IPS-18a (cell line): ENCODE measurements around the gene LIN7B.
"Not testable (repeated sequence)": the region's sequence is repeated elsewhere in the genome, so short reads cannot be mapped to it uniquely, and the experiment has no call there.

Source experiments
- H3K27ac ChIP-seq: one replicate; pipeline ENCODE4 v1.5.1; 2013; ENCODE audit warnings: low read length
- H3K27me3 ChIP-seq: one replicate; pipeline ENCODE4 v1.6.1; 2013; ENCODE audit warnings: mild to moderate bottlenecking, low read length; ENCODE audit not compliant: control insufficient read depth, insufficient read depth
- H3K36me3 ChIP-seq: one replicate; pipeline ENCODE4 v1.6.1; 2013; ENCODE audit warnings: low read depth, low read length; ENCODE audit not compliant: control insufficient read depth
- H3K4me1 ChIP-seq: one replicate; pipeline ENCODE4 v1.6.1; 2013; ENCODE audit warnings: low read depth, low read length; ENCODE audit not compliant: control insufficient read depth
- H3K4me3 ChIP-seq: one replicate; pipeline ENCODE4 v1.5.1; 2013; ENCODE audit warnings: low read length
- H3K9ac ChIP-seq: one replicate; pipeline ENCODE4 v1.6.1; 2013; ENCODE audit warnings: mild to moderate bottlenecking, low read length, moderate library complexity
- H3K9me3 ChIP-seq: one replicate; pipeline ENCODE4 v1.6.1; 2013; ENCODE audit warnings: low read depth, low read length; ENCODE audit not compliant: control insufficient read depth

LIN7B gene

GRCh38 chr19:49113762-49114629, at the start of gene LIN7B:
Gene LIN7B, plus strand, starts transcription at chr19:49114370. Its CDS starts 35 bp downstream, at chr19:49114405.
- H3K27me3 ChIP-seq: peaks cover 7% of the 10 kb centered on the region
- no peak within 1 kb of the TSS for H3K27ac ChIP-seq
- H3K4me1 ChIP-seq: peaks cover 3% of the 10 kb centered on the region
- H3K9ac ChIP-seq: no peak within 1 kb of the TSS
- peaks cover 9% of the 10 kb centered on the region for H3K36me3 ChIP-seq
- H3K9me3 ChIP-seq: no peaks in the 10 kb centered on the region
- H3K4me3 ChIP-seq: peak within 1 kb of the TSS; percentile 60

- peaks cover 47% of the 10 kb centered on the region for H3K27me3 ChIP-seq
- no peaks in the 10 kb centered on the region for H3K36me3 ChIP-seq
- no peaks in the 10 kb centered on the region for H3K9me3 ChIP-seq
- no peak within 1 kb of the TSS for H3K9ac ChIP-seq
- H3K4me1 ChIP-seq: peaks cover 13% of the 10 kb centered on the region
- H3K27ac ChIP-seq: no peak within 1 kb of the TSS
- peak within 1 kb of the TSS; percentile 52 for H3K4me3 ChIP-seq
These were observed 49.2 kb upstream of the LIN7B start, which contains the start of gene NTF4 for GRCh38 chr19:49064768-49065611. Gene NTF4, minus strand, starts transcription at chr19:49064818. Its CDS starts 2,821 bp downstream, at chr19:49061997.

- H3K27ac ChIP-seq: no peak overlapping the region
- no peak overlapping the region for H3K9ac ChIP-seq
- H3K4me3 ChIP-seq: no peak overlapping the region
- peaks cover 13% of the 10 kb centered on the region for H3K4me1 ChIP-seq
- H3K27me3 ChIP-seq: peaks cover 53% of the 10 kb centered on the region
- no peaks in the 10 kb centered on the region for H3K36me3 ChIP-seq
- H3K9me3 ChIP-seq: no peaks in the 10 kb centered on the region
These were observed 48.2 kb upstream of the LIN7B start for GRCh38 chr19:49065905-49066512.

- no peaks in the 10 kb centered on the region for H3K36me3 ChIP-seq
- no peak overlapping the region for H3K4me3 ChIP-seq
- H3K27me3 ChIP-seq: peaks cover 66% of the 10 kb centered on the region
- H3K4me1 ChIP-seq: peaks cover 13% of the 10 kb centered on the region
- H3K27ac ChIP-seq: no peak overlapping the region
- H3K9ac ChIP-seq: no peak overlapping the region
- no peaks in the 10 kb centered on the region for H3K9me3 ChIP-seq
These were observed 46.6 kb upstream of the LIN7B start for GRCh38 chr19:49067554-49067953.

- Histone ChIP-seq H3K4me3 (no peak overlapping the region), H3K36me3 (no peaks in the 10 kb centered on the region), H3K27me3 (peaks cover 80% of the 10 kb centered on the region), H3K9ac (no peak overlapping the region), H3K4me1 (peaks cover 13% of the 10 kb centered on the region), H3K27ac (no peak overlapping the region), H3K9me3 (no peaks in the 10 kb centered on the region)
These were observed 45.1 kb upstream of the LIN7B start for GRCh38 chr19:49069026-49069425.

GRCh38 chr19:49070416-49070815, 43.8 kb upstream of the LIN7B start:
- Histone ChIP-seq H3K36me3 (no peaks in the 10 kb centered on the region), H3K4me3 (no peak overlapping the region), H3K27ac (no peak overlapping the region), H3K4me1 (peaks cover 8% of the 10 kb centered on the region), H3K9ac (no peak overlapping the region), H3K27me3 (peaks cover 81% of the 10 kb centered on the region), H3K9me3 (no peaks in the 10 kb centered on the region)

GRCh38 chr19:49071860-49072547, 42.2 kb upstream of the LIN7B start:
- Histone ChIP-seq H3K27me3 (peaks cover 66% of the 10 kb centered on the region), H3K9me3 (no peaks in the 10 kb centered on the region), H3K9ac (no peak overlapping the region), H3K4me3 (no peak overlapping the region), H3K27ac (no peak overlapping the region), H3K36me3 (no peaks in the 10 kb centered on the region), H3K4me1 (no peaks in the 10 kb centered on the region)

- H3K9ac ChIP-seq: no peak overlapping the region
These were observed 40.4 kb upstream of the LIN7B start for GRCh38 chr19:49073514-49074378.

GRCh38 chr19:49074869-49075268, 39.3 kb upstream of the LIN7B start:
- not testable (repeated sequence) for H3K4me3 ChIP-seq, H3K36me3 ChIP-seq, H3K9ac ChIP-seq, H3K4me1 ChIP-seq, H3K27ac ChIP-seq, H3K9me3 ChIP-seq
- H3K27me3 ChIP-seq: peaks cover 43% of the 10 kb centered on the region

More at GRCh38 chr19:49073514-49074378, 40.4 kb upstream of the LIN7B start:
- Histone ChIP-seq H3K4me3 (no peak overlapping the region), H3K9me3 (no peaks in the 10 kb centered on the region), H3K36me3 (no peaks in the 10 kb centered on the region), H3K27me3 (peaks cover 54% of the 10 kb centered on the region), H3K4me1 (no peaks in the 10 kb centered on the region), H3K27ac (no peak overlapping the region)

- Histone ChIP-seq H3K36me3 (no peaks in the 10 kb centered on the region), H3K4me1 (no peaks in the 10 kb centered on the region), H3K27ac (no peak overlapping the region), H3K27me3 (peaks cover 8% of the 10 kb centered on the region), H3K4me3 (no peak overlapping the region), H3K9me3 (no peaks in the 10 kb centered on the region), H3K9ac (no peak overlapping the region)
These were observed 33.8 kb upstream of the LIN7B start for GRCh38 chr19:49080392-49080791.
